Activated CD4-positive, alpha-beta T cell treated with anti-CD3 and anti-CD28 coated beads for 4 hours (primary cell): Measurements from ENCODE around the gene GUCY1A2.

ENCODE experiments used
- DNase-seq, 2 donors: peaks; one replicate each; pipeline ENCODE4 v3.0.0-alpha.2; 2020

Gene GUCY1A2

GRCh38 chr11:106625566-106625965 is 392.7 kb downstream of the GUCY1A2 start:
- no peak for DNase-seq

GRCh38 chr11:106624377-106624776 is 393.9 kb downstream of the GUCY1A2 start:
- DNase-seq, result no peak
